ENCODE measurements around the gene TOLLIP. TPM values are rescaled to one million over a fixed set of nuclear protein-coding genes. Genes with fewer than 3 reads are reported as not detected.
"Not testable (repeated sequence)": the region's sequence is repeated elsewhere in the genome, so short reads cannot be mapped to it uniquely, and the experiment has no call there.

The TOLLIP gene
- total RNA-seq, 1 donor from 2014 or later, result 43.2 TPM

GRCh38 chr11:1344056-1344635 is 34.7 kb upstream of the TOLLIP start:
- intact Hi-C loops (cut with micrococcal nuclease), result no loop called here

- intact Hi-C loops (cut with micrococcal nuclease), result no loop called here
Observed at GRCh38 chr11:1343391-1344055, 34.1 kb upstream of the TOLLIP start.

DNA sequence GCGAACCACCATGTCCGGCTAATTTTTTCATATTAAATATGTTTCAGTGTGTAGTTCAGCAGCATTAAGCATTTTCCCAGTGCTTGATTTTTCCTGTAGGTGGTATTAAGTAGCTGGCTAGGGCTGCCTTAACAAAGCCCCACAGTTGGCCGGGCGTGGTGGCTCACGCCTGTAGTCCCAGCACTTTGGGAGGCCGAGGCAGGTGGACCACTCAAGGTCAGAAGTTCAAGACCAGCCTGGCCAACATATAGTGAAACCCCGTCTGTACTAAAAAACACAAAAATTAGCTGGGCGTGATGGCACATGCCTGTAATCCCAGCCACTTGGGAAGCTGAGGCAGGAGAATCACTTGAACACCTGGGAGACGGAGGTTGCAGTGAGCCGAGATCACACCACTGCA is 33.5 kb upstream of the TOLLIP start:
- intact Hi-C loops (cut with micrococcal nuclease), result no loop called here

- intact Hi-C loops (cut with micrococcal nuclease), result no loop called here
Observed at GRCh38 chr11:1341928-1342524, 32.6 kb upstream of the TOLLIP start.

GRCh38 chr11:1341226-1341625 is 31.8 kb upstream of the TOLLIP start:
- intact Hi-C loops (cut with micrococcal nuclease), result not testable (repeated sequence)

GRCh38 chr11:1340111-1340510 is 30.7 kb upstream of the TOLLIP start:
- intact Hi-C loops (cut with micrococcal nuclease), result no loop called here

GRCh38 chr11:1339066-1339675 is 29.7 kb upstream of the TOLLIP start:
- intact Hi-C loops (cut with micrococcal nuclease), result no loop called here

- intact Hi-C loops (cut with micrococcal nuclease), result no loop called here
Observed at GRCh38 chr11:1338201-1339065, 29.0 kb upstream of the TOLLIP start.

DNA sequence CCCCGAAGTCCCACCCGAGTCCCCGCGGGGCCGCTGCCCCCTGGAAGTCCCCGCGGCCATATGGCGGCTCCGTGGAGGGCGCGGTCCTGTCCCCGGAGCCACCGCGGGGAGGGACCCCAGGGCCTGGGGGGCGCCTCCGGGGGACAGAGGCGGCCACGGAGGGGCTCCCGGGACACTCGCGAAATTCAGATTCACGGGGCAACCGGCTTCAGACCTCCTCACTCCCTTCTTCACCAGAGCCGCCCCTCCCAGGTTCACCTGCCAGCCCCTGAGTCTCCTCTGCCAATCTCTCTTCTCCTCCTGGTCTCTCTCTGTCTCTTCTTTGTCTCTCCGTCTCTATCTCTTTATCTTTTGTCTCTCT is 28.2 kb upstream of the TOLLIP start:
- intact Hi-C loops (cut with micrococcal nuclease), result no loop called here

GRCh38 chr11:1336836-1337646 is 27.6 kb upstream of the TOLLIP start:
- intact Hi-C loops (cut with micrococcal nuclease), result loop anchor here (1.0 kb wide), 3 partner anchors 46 to 75 kb away; partner anchors contain the start of gene BRSK2

GRCh38 chr11:1335811-1336761 is 26.7 kb upstream of the TOLLIP start:
- intact Hi-C loops (cut with micrococcal nuclease), result loop anchor here (1.0 kb wide), 4 partner anchors 27 to 74 kb away; partner anchors contain the start of genes BRSK2 and TOLLIP

GRCh38 chr11:1335264-1335810 is 25.9 kb upstream of the TOLLIP start:
- intact Hi-C loops (cut with micrococcal nuclease), result loop anchor here (1.0 kb wide), 1 partner anchor 26 kb away; the partner anchor contains the start of gene TOLLIP

DNA sequence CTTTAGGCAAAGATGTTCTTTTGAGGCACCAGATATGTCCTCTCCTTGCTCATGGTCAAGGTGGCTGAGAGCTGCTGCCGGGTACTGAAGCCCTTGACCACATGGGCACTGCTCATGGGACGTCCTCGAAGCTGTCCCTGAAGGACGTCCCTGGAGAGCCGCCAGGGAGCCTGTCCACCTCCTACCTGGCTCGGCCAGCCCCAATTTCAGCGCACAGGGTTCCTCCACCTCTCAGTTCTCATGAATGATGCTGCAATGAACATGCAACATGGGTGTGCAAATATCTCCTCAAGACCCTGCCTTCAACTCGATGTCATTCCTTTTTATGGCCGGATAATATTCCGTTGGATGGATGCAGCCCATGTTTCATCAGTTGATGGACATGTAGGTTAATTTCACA is 24.4 kb upstream of the TOLLIP start:
- intact Hi-C loops (cut with micrococcal nuclease), result no loop called here

DNA sequence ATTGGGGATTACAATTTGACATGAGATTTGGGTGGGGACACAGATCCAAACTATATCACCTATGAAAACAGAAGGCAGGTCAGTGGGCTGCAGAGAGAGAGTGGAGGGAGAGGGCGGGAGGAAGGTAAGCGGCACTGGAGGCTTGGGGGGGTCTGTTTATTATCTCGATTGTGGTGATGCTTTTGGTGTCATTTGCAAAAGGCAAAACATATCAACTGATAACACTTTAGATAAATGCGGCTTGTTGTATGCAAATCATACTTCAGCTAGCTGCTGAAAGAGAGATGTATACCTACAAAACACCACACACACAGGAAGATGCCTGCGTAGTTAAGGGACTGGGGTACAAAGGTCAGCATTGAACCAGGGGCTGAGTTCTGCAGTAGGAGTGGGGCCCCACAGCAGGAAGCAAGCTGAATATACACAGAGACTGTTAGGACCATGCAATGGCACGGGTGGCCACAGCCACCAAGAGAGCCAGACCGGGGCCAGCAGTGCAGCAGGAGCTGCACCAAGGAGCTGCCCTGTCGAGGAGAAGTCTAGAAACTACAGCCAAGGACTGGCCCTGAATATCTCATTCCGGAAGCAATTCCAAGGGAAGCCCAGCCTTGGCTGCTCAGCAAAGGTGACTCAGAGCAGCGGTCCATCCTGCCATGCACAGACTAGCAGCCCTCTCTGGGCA is 23.8 kb upstream of the TOLLIP start:
- intact Hi-C loops (cut with micrococcal nuclease), result no loop called here

DNA sequence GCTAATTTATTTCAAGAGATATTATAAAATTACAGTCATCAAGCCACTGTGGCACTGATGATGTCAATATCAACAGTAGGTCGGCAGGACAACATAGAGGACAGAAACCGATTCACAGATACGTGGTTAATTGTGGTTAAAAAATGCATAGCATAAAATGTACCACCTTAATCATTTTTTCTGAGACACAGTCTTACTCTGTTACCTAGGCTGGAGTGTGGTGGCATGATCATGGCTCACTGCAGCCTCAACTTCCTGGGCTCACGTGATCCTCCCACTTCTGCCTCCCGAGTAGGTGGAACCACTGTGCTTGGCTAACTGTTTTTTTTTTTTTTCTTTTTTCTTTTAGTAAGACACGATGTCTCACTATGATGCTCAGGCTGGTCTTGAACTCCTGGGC is 21.0 kb upstream of the TOLLIP start:
- intact Hi-C loops (cut with micrococcal nuclease), result no loop called here

- intact Hi-C loops (cut with micrococcal nuclease), result no loop called here
Observed at GRCh38 chr11:1327064-1327460, 17.6 kb upstream of the TOLLIP start.

DNA sequence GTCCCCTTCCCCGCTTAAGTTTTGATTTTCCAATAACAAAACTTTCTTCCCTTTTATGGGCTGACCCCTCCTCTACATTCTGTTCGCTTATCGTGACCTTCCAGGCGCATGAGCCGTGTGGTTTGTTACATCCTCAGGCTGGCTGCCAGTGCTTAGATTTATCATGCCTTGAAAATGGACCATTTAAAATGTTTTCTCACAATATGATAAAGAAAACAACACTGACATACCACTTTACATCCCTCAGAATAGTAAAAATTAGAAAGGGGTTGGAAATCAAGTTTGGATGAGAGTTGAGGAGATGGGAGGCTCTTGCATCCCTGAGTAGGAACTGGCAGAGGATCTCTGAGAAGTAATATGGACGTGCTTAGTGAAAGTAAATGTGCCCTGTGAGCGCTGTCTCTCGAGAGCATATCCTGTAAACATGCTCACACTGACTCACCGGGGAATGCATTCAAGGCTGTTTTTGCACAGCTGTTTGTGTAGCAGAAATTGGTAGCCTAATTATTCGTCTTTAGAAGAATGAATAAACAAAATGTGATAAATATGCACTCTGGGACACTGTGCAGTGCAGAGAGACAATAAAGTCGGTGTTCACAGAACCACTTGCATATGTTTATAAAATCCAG is 17.1 kb upstream of the TOLLIP start:
- intact Hi-C loops (cut with micrococcal nuclease), result no loop called here

- intact Hi-C loops (cut with micrococcal nuclease), result no loop called here
Observed at GRCh38 chr11:1323774-1324173, 14.3 kb upstream of the TOLLIP start.
